DND-41 (cell line): ENCODE results near the gene OR8B4.

Source experiments
- EZH2 ChIP-seq: IDR thresholded peaks from 3 replicates; pipeline ENCODE4 v1.6.1; 2012; ENCODE audit warnings: borderline replicate concordance, low read depth, mild to moderate bottlenecking, moderate library complexity, low read length, inconsistent platforms; ENCODE audit not compliant: severe bottlenecking
- TF ChIP-seq, protein P1 (sequence below): IDR thresholded peaks from 2 replicates; pipeline ENCODE4 v1.5.1; 2012; ENCODE audit warnings: borderline replicate concordance, low read length, moderate library complexity, mild to moderate bottlenecking; ENCODE audit not compliant: poor library complexity, severe bottlenecking; ENCODE audit errors: extremely low read depth

DNA sequence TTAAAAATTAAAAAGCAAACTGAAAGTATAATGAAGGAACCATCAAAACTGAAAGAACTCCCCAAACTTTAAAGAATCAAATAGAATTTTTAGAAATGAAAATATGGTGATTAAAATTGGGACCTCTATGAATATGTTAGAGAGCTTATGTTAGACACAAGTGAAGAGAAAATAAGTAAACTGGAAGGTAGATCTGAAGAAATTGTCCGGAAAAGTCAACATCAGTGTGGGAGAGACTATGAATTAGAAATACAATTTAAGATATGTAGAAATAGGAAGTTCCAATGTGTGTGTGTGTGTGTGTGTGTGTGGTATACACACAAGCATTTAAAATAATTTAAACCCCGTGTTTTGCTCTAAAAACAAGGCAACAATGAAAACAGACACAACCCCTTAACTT is 4.9 kb upstream of the OR8B4 start:
- no peak for TF ChIP-seq EZH2
- TF ChIP-seq, protein P1, sequence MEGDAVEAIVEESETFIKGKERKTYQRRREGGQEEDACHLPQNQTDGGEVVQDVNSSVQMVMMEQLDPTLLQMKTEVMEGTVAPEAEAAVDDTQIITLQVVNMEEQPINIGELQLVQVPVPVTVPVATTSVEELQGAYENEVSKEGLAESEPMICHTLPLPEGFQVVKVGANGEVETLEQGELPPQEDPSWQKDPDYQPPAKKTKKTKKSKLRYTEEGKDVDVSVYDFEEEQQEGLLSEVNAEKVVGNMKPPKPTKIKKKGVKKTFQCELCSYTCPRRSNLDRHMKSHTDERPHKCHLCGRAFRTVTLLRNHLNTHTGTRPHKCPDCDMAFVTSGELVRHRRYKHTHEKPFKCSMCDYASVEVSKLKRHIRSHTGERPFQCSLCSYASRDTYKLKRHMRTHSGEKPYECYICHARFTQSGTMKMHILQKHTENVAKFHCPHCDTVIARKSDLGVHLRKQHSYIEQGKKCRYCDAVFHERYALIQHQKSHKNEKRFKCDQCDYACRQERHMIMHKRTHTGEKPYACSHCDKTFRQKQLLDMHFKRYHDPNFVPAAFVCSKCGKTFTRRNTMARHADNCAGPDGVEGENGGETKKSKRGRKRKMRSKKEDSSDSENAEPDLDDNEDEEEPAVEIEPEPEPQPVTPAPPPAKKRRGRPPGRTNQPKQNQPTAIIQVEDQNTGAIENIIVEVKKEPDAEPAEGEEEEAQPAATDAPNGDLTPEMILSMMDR: no peak
